ENCODE data around the gene NSD2. TPM values are rescaled to one million over a fixed set of nuclear protein-coding genes. Genes with fewer than 3 reads are reported as not detected.
A peak's percentile ranks its signal among the peaks of the same experiment; 100 is the strongest.
"Not testable (repeated sequence)": the region's sequence is repeated elsewhere in the genome, so short reads cannot be mapped to it uniquely, and the experiment has no call there.

The NSD2 gene
- total RNA-seq, 1 experiment from 2014 or later: 136 TPM

DNA sequence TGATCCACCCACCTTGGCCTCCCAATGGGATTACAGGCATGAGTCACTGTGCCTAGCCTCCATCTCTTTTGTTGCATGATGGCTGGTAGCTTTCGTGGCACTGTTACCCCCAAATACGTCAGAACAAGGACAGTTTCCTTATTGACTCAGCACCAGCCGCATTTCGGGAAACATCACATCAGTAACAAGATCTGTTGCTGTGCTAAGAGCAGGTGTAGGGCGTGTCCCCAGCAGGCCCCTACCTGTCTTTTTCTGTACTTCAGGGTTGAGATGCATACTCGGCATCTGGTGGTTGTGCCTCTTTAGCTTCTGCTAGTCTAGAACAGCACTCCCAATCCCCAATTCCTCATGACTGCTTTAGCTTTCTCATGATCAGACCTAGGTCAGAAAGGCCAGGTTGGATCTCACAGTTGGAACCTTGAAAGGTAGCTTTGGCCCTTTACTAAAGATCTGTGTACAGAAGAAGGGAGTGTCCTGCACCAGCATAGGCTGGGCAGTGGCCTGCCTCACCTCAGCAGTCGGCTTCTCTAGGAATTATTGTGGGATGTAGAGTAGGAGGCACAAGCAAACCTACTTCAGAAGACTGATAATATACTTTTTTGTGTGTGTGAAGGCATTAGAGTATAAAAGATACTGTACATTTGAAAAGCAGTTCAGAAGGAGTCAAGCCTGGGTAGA lies 36.8 kb downstream of the NSD2 start:
- H3K14ac ChIP-seq (ENCODE audit: insufficient read depth, low read length): no peak overlapping the region
- H3K4me3 Mint-ChIP-seq: no peak overlapping the region
- H2BK15ac ChIP-seq (ENCODE audit: low read depth, low read length): no peak overlapping the region
- H2AFZ ChIP-seq (ENCODE audit: low read length): no peak overlapping the region
- H2BK5ac ChIP-seq (ENCODE audit: insufficient read length, low read length): no peak overlapping the region
- H3K9ac ChIP-seq (ENCODE audit: extremely low read depth, insufficient read length, low read length): no peak overlapping the region
- H4K20me1 ChIP-seq (ENCODE audit: control insufficient read depth, insufficient read depth, insufficient read length): no peaks in the 10 kb centered on the region
- no peak overlapping the region for H2BK12ac ChIP-seq (ENCODE audit: insufficient read length, low read depth, low read length)
- no peak overlapping the region for H4K91ac ChIP-seq (ENCODE audit: insufficient read length, low read depth, low read length)
- no peak overlapping the region for H3K23ac ChIP-seq (ENCODE audit: insufficient read length, low read depth, low read length)
- H3T11ph ChIP-seq (ENCODE audit: low read length): no peak overlapping the region
- no peaks in the 10 kb centered on the region for H3K9me3 Mint-ChIP-seq
- H4K5ac ChIP-seq (ENCODE audit: insufficient read length, low read depth, low read length): no peak overlapping the region
- H2BK120ac ChIP-seq (ENCODE audit: low read depth, low read length, poor library complexity, severe bottlenecking): no peak overlapping the region
- peaks cover 6% of the 10 kb centered on the region for H3K79me1 ChIP-seq (ENCODE audit: insufficient read depth, low read depth, low read length, poor library complexity, severe bottlenecking)
- no peak for DNase-seq
- no peaks in the 10 kb centered on the region for H3K4me1 ChIP-seq (ENCODE audit: insufficient read depth, low read length)
- no peak overlapping the region for H2BK20ac ChIP-seq (ENCODE audit: low read depth, low read length, poor library complexity, severe bottlenecking)
- H3K4me2 ChIP-seq (ENCODE audit: insufficient read depth, insufficient read length, low read length): no peak overlapping the region
- H3K27me3 ChIP-seq (ENCODE audit: insufficient read depth, low read length): no peaks in the 10 kb centered on the region
- H3K27ac Mint-ChIP-seq: peak overlapping the region in 2 of 3 experiments; percentile 37 to 81; a peak in 3 of 7 replicates
- no peaks in the 10 kb centered on the region for H3K27me3 Mint-ChIP-seq (ENCODE audit: low read depth)
- peaks cover 4% of the 10 kb centered on the region; the same call in 1 of the 2 replicates for H3K79me2 ChIP-seq (ENCODE audit: insufficient read depth, low read length)
- no peak overlapping the region for H4K8ac ChIP-seq (replicated peaks; ENCODE audit: insufficient read length, low read depth, low read length)
- H3K56ac ChIP-seq (ENCODE audit: insufficient read length, low read depth, low read length): no peak overlapping the region
- H3K4me1 Mint-ChIP-seq: peaks cover 6 to 14% of the 10 kb centered on the region in 2 experiments
- H3K36me3 Mint-ChIP-seq (ENCODE audit: insufficient read depth in 1 of 3, low read depth in 3 of 3): peaks cover 16 to 60% (median 46%) of the 10 kb centered on the region in 3 experiments; a peak in 6 of 7 replicates
- H3K4ac ChIP-seq (ENCODE audit: low read depth, low read length): no peak overlapping the region
- H3K27ac ChIP-seq (ENCODE audit: insufficient read length, low read depth, low read length): no peak overlapping the region
- no peak overlapping the region for H3K18ac ChIP-seq (ENCODE audit: insufficient read length, low read depth, low read length)
- H3K23me2 ChIP-seq (ENCODE audit: insufficient read length, low read depth, low read length, poor library complexity, severe bottlenecking): no peaks in the 10 kb centered on the region
- TF ChIP-seq, protein P1, sequence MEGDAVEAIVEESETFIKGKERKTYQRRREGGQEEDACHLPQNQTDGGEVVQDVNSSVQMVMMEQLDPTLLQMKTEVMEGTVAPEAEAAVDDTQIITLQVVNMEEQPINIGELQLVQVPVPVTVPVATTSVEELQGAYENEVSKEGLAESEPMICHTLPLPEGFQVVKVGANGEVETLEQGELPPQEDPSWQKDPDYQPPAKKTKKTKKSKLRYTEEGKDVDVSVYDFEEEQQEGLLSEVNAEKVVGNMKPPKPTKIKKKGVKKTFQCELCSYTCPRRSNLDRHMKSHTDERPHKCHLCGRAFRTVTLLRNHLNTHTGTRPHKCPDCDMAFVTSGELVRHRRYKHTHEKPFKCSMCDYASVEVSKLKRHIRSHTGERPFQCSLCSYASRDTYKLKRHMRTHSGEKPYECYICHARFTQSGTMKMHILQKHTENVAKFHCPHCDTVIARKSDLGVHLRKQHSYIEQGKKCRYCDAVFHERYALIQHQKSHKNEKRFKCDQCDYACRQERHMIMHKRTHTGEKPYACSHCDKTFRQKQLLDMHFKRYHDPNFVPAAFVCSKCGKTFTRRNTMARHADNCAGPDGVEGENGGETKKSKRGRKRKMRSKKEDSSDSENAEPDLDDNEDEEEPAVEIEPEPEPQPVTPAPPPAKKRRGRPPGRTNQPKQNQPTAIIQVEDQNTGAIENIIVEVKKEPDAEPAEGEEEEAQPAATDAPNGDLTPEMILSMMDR (conservative IDR thresholded peaks at IDR 0.05): no peak
- no peaks in the 10 kb centered on the region for H3K9me3 ChIP-seq (ENCODE audit: control insufficient read depth, low read depth, low read length)
- no peak overlapping the region for H2AK5ac ChIP-seq (ENCODE audit: insufficient read length, low read length)
- WGBS (ENCODE audit: extremely low coverage, insufficient read length, low lambda C conversion rate): no CpG with 5 or more reads among the region's 7 CpGs

DNA sequence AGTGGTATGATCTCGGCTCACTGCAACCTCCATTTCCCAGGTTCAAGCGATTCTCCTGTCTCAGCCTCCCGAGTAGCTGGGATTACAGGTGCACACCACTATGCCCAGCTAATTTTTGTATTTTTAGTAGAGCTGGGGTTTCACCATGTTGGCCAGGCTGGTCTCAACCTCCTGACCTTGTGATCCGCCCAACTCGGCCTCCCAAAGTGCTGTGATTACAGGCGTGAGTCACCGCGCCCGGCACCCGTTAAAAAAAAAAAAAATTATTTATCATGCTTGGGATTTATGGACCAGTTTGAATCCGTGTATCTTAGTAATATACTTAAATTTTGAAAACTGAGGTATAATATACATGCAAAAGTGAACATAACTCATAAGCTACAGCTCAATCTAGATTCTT lies 38.5 kb downstream of the NSD2 start:
- not testable (repeated sequence) for H3K9ac ChIP-seq (ENCODE audit: extremely low read depth, insufficient read length, low read length); H3K9me3 ChIP-seq (ENCODE audit: control insufficient read depth, low read depth, low read length); H4K91ac ChIP-seq (ENCODE audit: insufficient read length, low read depth, low read length); H3T11ph ChIP-seq (ENCODE audit: low read length); DNase-seq; H3K18ac ChIP-seq (ENCODE audit: insufficient read length, low read depth, low read length); H3K4me3 Mint-ChIP-seq; H3K4me2 ChIP-seq (ENCODE audit: insufficient read depth, insufficient read length, low read length); H4K5ac ChIP-seq (ENCODE audit: insufficient read length, low read depth, low read length); H3K79me1 ChIP-seq (ENCODE audit: insufficient read depth, low read depth, low read length, poor library complexity, severe bottlenecking); H3K56ac ChIP-seq (ENCODE audit: insufficient read length, low read depth, low read length); H2AK5ac ChIP-seq (ENCODE audit: insufficient read length, low read length); H3K27me3 Mint-ChIP-seq (ENCODE audit: low read depth); H3K14ac ChIP-seq (ENCODE audit: insufficient read depth, low read length); H2BK20ac ChIP-seq (ENCODE audit: low read depth, low read length, poor library complexity, severe bottlenecking); H4K20me1 ChIP-seq (ENCODE audit: control insufficient read depth, insufficient read depth, insufficient read length); H3K79me2 ChIP-seq (ENCODE audit: insufficient read depth, low read length); H3K27me3 ChIP-seq (ENCODE audit: insufficient read depth, low read length); H3K23ac ChIP-seq (ENCODE audit: insufficient read length, low read depth, low read length); H2BK15ac ChIP-seq (ENCODE audit: low read depth, low read length); H3K27ac Mint-ChIP-seq; H2AFZ ChIP-seq (ENCODE audit: low read length); H3K27ac ChIP-seq (ENCODE audit: insufficient read length, low read depth, low read length); H2BK120ac ChIP-seq (ENCODE audit: low read depth, low read length, poor library complexity, severe bottlenecking); H2BK12ac ChIP-seq (ENCODE audit: insufficient read length, low read depth, low read length); H4K8ac ChIP-seq (replicated peaks; ENCODE audit: insufficient read length, low read depth, low read length); H2BK5ac ChIP-seq (ENCODE audit: insufficient read length, low read length); H3K23me2 ChIP-seq (ENCODE audit: insufficient read length, low read depth, low read length, poor library complexity, severe bottlenecking); H3K4ac ChIP-seq (ENCODE audit: low read depth, low read length); H3K4me1 ChIP-seq (ENCODE audit: insufficient read depth, low read length); H3K9me3 Mint-ChIP-seq
- no CpG with 5 or more reads among the region's 11 CpGs for WGBS (ENCODE audit: extremely low coverage, insufficient read length, low lambda C conversion rate)
- Mint-ChIP-seq H3K36me3 (ENCODE audit: insufficient read depth in 1 of 3, low read depth in 3 of 3) (peaks cover 15 to 55% (median 44%) of the 10 kb centered on the region in 3 experiments; a peak in 5 of 7 replicates), H3K4me1 (peaks cover 6 to 11% of the 10 kb centered on the region in 2 experiments)

Data from H9 (cell line).